ENCODE measurements around the gene CBL. TPM values are rescaled to one million over a fixed set of nuclear protein-coding genes. Genes with fewer than 3 reads are reported as not detected.

CBL gene
- polyA plus RNA-seq, 3 donors, result 7.6 to 24.0 (median 23.1) TPM

DNA sequence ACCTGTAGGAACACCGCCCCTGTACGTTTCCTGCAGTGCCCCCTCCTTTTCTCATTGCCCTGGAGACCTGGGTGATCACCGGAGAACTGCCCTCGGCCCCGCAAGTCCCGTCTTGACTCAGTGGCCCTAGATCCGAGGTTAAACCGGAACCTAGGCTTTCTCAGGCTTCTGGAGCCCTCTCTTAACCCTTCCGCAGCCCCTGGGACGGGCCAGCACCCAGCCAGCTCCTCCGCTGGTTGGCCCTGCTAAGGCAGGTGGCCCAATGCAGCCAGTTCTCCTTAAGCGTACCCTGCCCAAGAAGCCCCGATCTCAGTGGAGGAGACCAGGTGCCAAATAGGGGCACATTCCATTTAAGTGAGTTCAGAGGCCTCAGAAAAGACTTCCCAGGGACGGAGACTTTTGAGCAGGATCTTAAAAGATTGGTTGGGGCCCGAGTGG is 36.8 kb upstream of the CBL start:
- no peak for TF ChIP-seq CTCF (IDR thresholded peaks at IDR 0.05)
- DNase-seq, result peak in 2 of 3 donors; percentile 29 to 35
- peak overlapping the region; percentile 79 to 91 (median 79) for H3K4me3 ChIP-seq (replicated peaks in 1 of 3; ENCODE audit: low read depth in 2 of 3, low read length in 3 of 3)
- 15% methylated on average over 15 of the region's 15 CpGs for WGBS (ENCODE audit: insufficient coverage)
- Mint-ChIP-seq H3K4me1 (peaks cover 22% of the 10 kb centered on the region), H3K9me3 (no peaks in the 10 kb centered on the region), H3K27me3 (ENCODE audit: low read depth in 3 of 3) (no peaks in the 10 kb centered on the region), H3K4me3 (peak overlapping the region; percentile 91), H3K27ac (peak overlapping the region; percentile 73 to 91 (median 83)), H3K36me3 (peaks cover 12 to 21% of the 10 kb centered on the region in 2 donors)
- no peaks in the 10 kb centered on the region for H3K9me3 ChIP-seq (replicated peaks in 1 of 2; ENCODE audit: control insufficient read depth in 1 of 2, insufficient read depth in 1 of 2, low read length in 2 of 2)
- H2AFZ ChIP-seq (ENCODE audit: insufficient read depth, low read depth, low read length, poor library complexity, severe bottlenecking), result peak overlapping the region; percentile 98
- no peaks in the 10 kb centered on the region for H3K27me3 ChIP-seq (ENCODE audit: control insufficient read depth in 2 of 2, insufficient read depth in 2 of 2, low read length in 2 of 2)
- H3K36me3 ChIP-seq (replicated peaks in 1 of 2; ENCODE audit: control insufficient read depth in 1 of 2, insufficient read depth in 2 of 2, low read length in 2 of 2), result peaks cover 6 to 11% of the 10 kb centered on the region in 2 donors
- H3K4me2 ChIP-seq (replicated peaks; ENCODE audit: extremely low read depth, low read length, poor library complexity, severe bottlenecking), result peak overlapping the region; percentile 98
- H3K4me1 ChIP-seq (ENCODE audit: control insufficient read depth in 1 of 2, insufficient read depth in 2 of 2, low read length in 2 of 2), result peaks cover 18 to 27% of the 10 kb centered on the region in 2 donors
- intact Hi-C loops (cut with micrococcal nuclease), result loop anchor here in 1 of 2 donors (2.0 kb wide), 1 partner anchor 28 kb away; no protein-coding TSS in a partner anchor
- H4K20me1 ChIP-seq (ENCODE audit: insufficient read depth, low read length), result peaks cover 4% of the 10 kb centered on the region
- peak overlapping the region; percentile 58 to 86 for H3K27ac ChIP-seq (ENCODE audit: low read depth in 1 of 2, low read length in 2 of 2)
- H3K79me2 ChIP-seq (ENCODE audit: insufficient read depth, low read length), result peaks cover 8% of the 10 kb centered on the region
- H3K9ac ChIP-seq (ENCODE audit: insufficient read depth, low read length, poor library complexity, severe bottlenecking), result peak overlapping the region; percentile 92

GRCh38 chr11:119172513-119172912 is 33.6 kb upstream of the CBL start:
- TF ChIP-seq CTCF (IDR thresholded peaks at IDR 0.05), result no peak
- no peaks in the 10 kb centered on the region for H3K27me3 Mint-ChIP-seq (ENCODE audit: low read depth in 3 of 3)
- H3K4me3 Mint-ChIP-seq, result no peak overlapping the region
- no peaks in the 10 kb centered on the region for H3K27me3 ChIP-seq (ENCODE audit: control insufficient read depth in 2 of 2, insufficient read depth in 2 of 2, low read length in 2 of 2)
- H4K20me1 ChIP-seq (ENCODE audit: insufficient read depth, low read length), result peaks cover 4% of the 10 kb centered on the region
- no peaks in the 10 kb centered on the region for H3K9me3 Mint-ChIP-seq
- H3K27ac Mint-ChIP-seq, result peak overlapping the region in 5 of 7 donors; percentile 65 to 80 (median 72)
- H3K4me1 ChIP-seq (ENCODE audit: control insufficient read depth in 1 of 2, insufficient read depth in 2 of 2, low read length in 2 of 2), result peaks cover 18 to 27% of the 10 kb centered on the region in 2 donors
- H3K4me1 Mint-ChIP-seq, result peaks cover 25% of the 10 kb centered on the region
- no peak overlapping the region for H3K4me3 ChIP-seq (replicated peaks in 1 of 3; ENCODE audit: low read depth in 2 of 3, low read length in 3 of 3)
- intact Hi-C loops (cut with micrococcal nuclease), result no loop called here
- 25% methylated on average over 1 of the region's 2 CpGs for WGBS (ENCODE audit: insufficient coverage)
- no peak overlapping the region for H3K9ac ChIP-seq (ENCODE audit: insufficient read depth, low read length, poor library complexity, severe bottlenecking)
- peaks cover 30 to 46% of the 10 kb centered on the region in 2 donors for H3K36me3 Mint-ChIP-seq
- DNase-seq, result peak; percentile 44 to 60 (median 46)
- peak overlapping the region; percentile 17 for H3K4me2 ChIP-seq (replicated peaks; ENCODE audit: extremely low read depth, low read length, poor library complexity, severe bottlenecking)
- H3K79me2 ChIP-seq (ENCODE audit: insufficient read depth, low read length), result peaks cover 8% of the 10 kb centered on the region
- peak overlapping the region; percentile 51 for H2AFZ ChIP-seq (ENCODE audit: insufficient read depth, low read depth, low read length, poor library complexity, severe bottlenecking)
- H3K9me3 ChIP-seq (replicated peaks in 1 of 2; ENCODE audit: control insufficient read depth in 1 of 2, insufficient read depth in 1 of 2, low read length in 2 of 2), result no peaks in the 10 kb centered on the region
- peaks cover 25 to 31% of the 10 kb centered on the region in 2 donors for H3K36me3 ChIP-seq (replicated peaks in 1 of 2; ENCODE audit: control insufficient read depth in 1 of 2, insufficient read depth in 2 of 2, low read length in 2 of 2)
- peak overlapping the region in 1 of 2 donors; percentile 55 for H3K27ac ChIP-seq (ENCODE audit: low read depth in 1 of 2, low read length in 2 of 2)

Measured in CD14-positive monocyte (primary cell).